Activated B cell treated with CpG ODN at 0.5 μM for 24 hours (primary cell): ENCODE measurements around the gene INHBB. TPM values are rescaled to one million over a fixed set of nuclear protein-coding genes. Genes with fewer than 3 reads are reported as not detected.

Experiments used
- ATAC-seq: fragments of 200-7000 bp; cut with Tn5 transposase; one replicate; pipeline ENCODE4 v1.10.0; 2021; ENCODE audit warnings: low read depth, mild to moderate bottlenecking, moderate library complexity
- CTCF ChIA-PET: fragments of 350-600 bp; sonication (Branson Sonifier 250); formaldehyde crosslinking; loops from one replicate; lab custom pipeline; 2021; ENCODE audit warnings: antibody characterized with exemption; lab: Charles Lee
- POLR2A ChIA-PET: fragments of 350-600 bp; sonication (Branson Sonifier 250); formaldehyde crosslinking; loops from one replicate; lab custom pipeline; 2021; ENCODE audit warnings: antibody characterized with exemption; lab: Charles Lee
- DNase-seq: peaks from one replicate; pipeline ENCODE4 v3.0.0; 2022
- H3K27ac Mint-ChIP-seq: one replicate; pipeline ENCODE4 v1.8.0; 2020; ENCODE audit warnings: mixed read lengths
- H3K27me3 Mint-ChIP-seq: one replicate; pipeline ENCODE4 v1.8.0; 2021; ENCODE audit warnings: mixed read lengths
- H3K36me3 Mint-ChIP-seq: one replicate; pipeline ENCODE4 v1.8.0; 2021; ENCODE audit warnings: low read depth, mixed read lengths
- H3K4me1 Mint-ChIP-seq: one replicate; pipeline ENCODE4 v1.8.0; 2021; ENCODE audit warnings: mixed read lengths
- H3K4me3 Mint-ChIP-seq: one replicate; pipeline ENCODE4 v1.8.0; 2020; ENCODE audit warnings: mild to moderate bottlenecking, mixed read lengths
- H3K9me3 Mint-ChIP-seq: one replicate; pipeline ENCODE4 v1.8.0; 2020; ENCODE audit warnings: mixed read lengths
- CTCF ChIP-seq: fragments of 200-600 bp; IDR thresholded peaks from one replicate; pipeline ENCODE4 v1.8.0; 2022; ENCODE audit warnings: antibody characterized with exemption, mild to moderate bottlenecking
- intact Hi-C: fragments of 100-400 bp; cut with micrococcal nuclease; formaldehyde crosslinking; loops from one replicate; pipeline ENCODE4 v1.15.1; 2024
- total RNA-seq: library from RNA; stranded (reverse); gene quantifications from 2 replicates; pipeline ENCODE4 v1.2.3, GENCODE V29; 2022

Gene INHBB
- total RNA-seq, 1 donor from 2014 or later: not detected

DNA sequence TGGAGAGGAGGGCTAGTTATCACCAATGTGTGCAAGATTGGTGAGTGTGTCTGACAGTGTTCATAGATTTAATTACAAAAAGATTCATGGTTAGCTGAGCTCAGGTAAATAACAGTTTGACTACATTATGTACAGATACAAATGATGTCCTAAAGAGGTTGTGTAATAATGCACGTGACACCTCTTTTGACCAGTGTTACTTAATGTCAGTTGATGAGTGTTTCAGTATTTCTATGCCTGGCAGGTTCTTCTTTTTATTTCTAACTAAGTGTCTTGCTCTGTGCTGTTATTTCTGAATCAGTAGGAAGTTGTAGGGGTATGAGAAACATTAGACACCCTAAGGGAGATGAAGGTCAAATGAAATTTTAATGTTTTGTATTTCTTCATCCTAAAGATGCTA lies 7.9 kb upstream of the INHBB start:
- TF ChIP-seq CTCF: no peak
- no peak overlapping the region for H3K27ac Mint-ChIP-seq
- peaks cover 65% of the 10 kb centered on the region for H3K27me3 Mint-ChIP-seq
- DNase-seq (no peak), ATAC-seq (no peak)
- H3K36me3 Mint-ChIP-seq: no peaks in the 10 kb centered on the region
- intact Hi-C loops: no loop called here
- CTCF ChIA-PET: no interaction called here
- POLR2A ChIA-PET: no interaction called here
- H3K4me1 Mint-ChIP-seq: peaks cover 7% of the 10 kb centered on the region
- no peak overlapping the region for H3K4me3 Mint-ChIP-seq
- peaks cover 4% of the 10 kb centered on the region for H3K9me3 Mint-ChIP-seq

DNA sequence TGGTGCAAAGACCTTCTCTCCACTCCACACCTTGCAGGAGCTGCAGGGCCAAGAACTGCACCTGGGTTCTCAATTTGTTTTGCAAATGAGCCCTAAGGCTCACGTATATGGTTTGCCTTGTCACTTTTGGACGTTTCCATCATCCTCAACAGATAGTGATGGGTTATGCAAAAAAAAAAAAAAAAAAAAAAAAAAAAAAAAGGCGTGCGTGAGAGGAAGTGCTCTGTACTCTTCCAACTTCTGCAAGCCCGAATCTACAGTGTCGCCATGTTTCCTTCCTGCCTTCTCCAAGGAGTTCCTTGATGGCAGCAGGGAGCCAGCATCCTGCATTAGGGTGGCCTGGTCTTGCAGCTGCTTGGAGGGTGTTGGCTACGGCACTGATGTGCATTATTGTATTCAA lies 4.0 kb upstream of the INHBB start:
- intact Hi-C loops: loop anchor here (10.0 kb wide), 2 partner anchors 977 to 1487 kb away; partner anchors contain the start of genes C2orf76 and DBI
- Mint-ChIP-seq H3K27me3 (peaks cover 56% of the 10 kb centered on the region), H3K36me3 (no peaks in the 10 kb centered on the region), H3K9me3 (no peaks in the 10 kb centered on the region), H3K4me3 (no peak overlapping the region), H3K4me1 (peaks cover 20% of the 10 kb centered on the region), H3K27ac (no peak overlapping the region)
- TF ChIP-seq CTCF: no peak
- ChIA-PET POLR2A (no interaction called here), CTCF (no interaction called here)
- DNase-seq (no peak), ATAC-seq (no peak)

DNA sequence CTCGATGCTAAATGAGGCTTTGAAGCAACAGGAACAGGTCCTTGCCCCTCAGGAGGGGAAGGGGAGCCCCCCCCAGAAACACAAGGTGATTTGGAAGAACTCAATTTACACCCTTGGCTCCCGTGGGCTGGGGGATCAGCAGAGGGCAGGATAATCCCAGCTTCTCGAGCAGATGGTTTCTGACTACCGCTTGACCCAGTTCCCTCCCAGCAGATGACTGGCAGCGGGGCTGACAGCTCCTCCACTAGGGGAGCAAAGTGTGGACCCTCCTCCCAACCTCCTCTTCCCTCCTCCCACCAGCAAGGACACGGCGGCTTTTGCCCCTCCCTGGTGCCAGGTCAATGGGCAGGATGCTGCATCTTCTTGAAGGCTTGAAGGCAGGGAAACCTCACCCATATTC lies 3.5 kb upstream of the INHBB start:
- no peak for DNase-seq
- peaks cover 24% of the 10 kb centered on the region for H3K4me1 Mint-ChIP-seq
- ChIA-PET CTCF (no interaction called here), POLR2A (no interaction called here)
- H3K27ac Mint-ChIP-seq: no peak overlapping the region
- H3K9me3 Mint-ChIP-seq: no peaks in the 10 kb centered on the region
- TF ChIP-seq CTCF: no peak
- no peaks in the 10 kb centered on the region for H3K36me3 Mint-ChIP-seq
- no peak overlapping the region for H3K4me3 Mint-ChIP-seq
- peaks cover 58% of the 10 kb centered on the region for H3K27me3 Mint-ChIP-seq
- intact Hi-C loops: loop anchor here (10.0 kb wide), 2 partner anchors 978 to 1488 kb away; partner anchors contain the start of genes C2orf76 and DBI
- no peak for ATAC-seq

- intact Hi-C loops: loop anchor here (1.0 to 10.0 kb wide), 4 partner anchors 94 to 1488 kb away; partner anchors contain the start of genes C2orf76 and DBI
- no peak for DNase-seq
- Mint-ChIP-seq H3K27ac (no peak overlapping the region), H3K27me3 (peaks cover 58% of the 10 kb centered on the region), H3K9me3 (no peaks in the 10 kb centered on the region), H3K4me3 (peak overlapping the region; percentile 53), H3K36me3 (no peaks in the 10 kb centered on the region), H3K4me1 (peaks cover 28% of the 10 kb centered on the region)
- ChIA-PET CTCF (interaction anchor here (1.1 kb wide), 2 partner anchors 333 to 338 kb away, joined by 5 to 6 read pairs; no protein-coding TSS in a partner anchor), POLR2A (no interaction called here)
- no peak for ATAC-seq
- no peak for TF ChIP-seq CTCF
Measured at GRCh38 chr2:120343100-120343432, 2.9 kb upstream of the INHBB start.

- H3K9me3 Mint-ChIP-seq: no peaks in the 10 kb centered on the region
- H3K27me3 Mint-ChIP-seq: peaks cover 58% of the 10 kb centered on the region
- peaks cover 28% of the 10 kb centered on the region for H3K4me1 Mint-ChIP-seq
- no peak overlapping the region for H3K27ac Mint-ChIP-seq
- intact Hi-C loops: loop anchor here (1.0 to 10.0 kb wide), 4 partner anchors 94 to 1489 kb away; partner anchors contain the start of genes C2orf76 and DBI
- CTCF ChIA-PET: interaction anchor here (1.1 kb wide), 2 partner anchors 332 to 337 kb away, joined by 5 to 6 read pairs; no protein-coding TSS in a partner anchor
- no peak for TF ChIP-seq CTCF
- DNase-seq (peak; percentile 27), ATAC-seq (peak; percentile 52)
- POLR2A ChIA-PET: no interaction called here
- no peaks in the 10 kb centered on the region for H3K36me3 Mint-ChIP-seq
- peak overlapping the region; percentile 55 for H3K4me3 Mint-ChIP-seq
Measured at GRCh38 chr2:120343433-120344105, 2.4 kb upstream of the INHBB start.
